ENCODE measurements around the gene KDM2A.
"Not testable (repeated sequence)": the region's sequence is repeated elsewhere in the genome, so short reads cannot be mapped to it uniquely, and the experiment has no call there.

Gene KDM2A

GRCh38 chr11:67167719-67168118 lies 48.7 kb downstream of the KDM2A start:
- DNase-seq (ENCODE audit: low read depth in 2 of 2), result no peak

- DNase-seq (ENCODE audit: low read depth in 2 of 2), result not testable (repeated sequence)
Observed at GRCh38 chr11:67168911-67169310, 49.8 kb downstream of the KDM2A start.

GRCh38 chr11:67174311-67174710 lies 55.2 kb downstream of the KDM2A start:
- no peak for DNase-seq (ENCODE audit: low read depth in 2 of 2)

DNA sequence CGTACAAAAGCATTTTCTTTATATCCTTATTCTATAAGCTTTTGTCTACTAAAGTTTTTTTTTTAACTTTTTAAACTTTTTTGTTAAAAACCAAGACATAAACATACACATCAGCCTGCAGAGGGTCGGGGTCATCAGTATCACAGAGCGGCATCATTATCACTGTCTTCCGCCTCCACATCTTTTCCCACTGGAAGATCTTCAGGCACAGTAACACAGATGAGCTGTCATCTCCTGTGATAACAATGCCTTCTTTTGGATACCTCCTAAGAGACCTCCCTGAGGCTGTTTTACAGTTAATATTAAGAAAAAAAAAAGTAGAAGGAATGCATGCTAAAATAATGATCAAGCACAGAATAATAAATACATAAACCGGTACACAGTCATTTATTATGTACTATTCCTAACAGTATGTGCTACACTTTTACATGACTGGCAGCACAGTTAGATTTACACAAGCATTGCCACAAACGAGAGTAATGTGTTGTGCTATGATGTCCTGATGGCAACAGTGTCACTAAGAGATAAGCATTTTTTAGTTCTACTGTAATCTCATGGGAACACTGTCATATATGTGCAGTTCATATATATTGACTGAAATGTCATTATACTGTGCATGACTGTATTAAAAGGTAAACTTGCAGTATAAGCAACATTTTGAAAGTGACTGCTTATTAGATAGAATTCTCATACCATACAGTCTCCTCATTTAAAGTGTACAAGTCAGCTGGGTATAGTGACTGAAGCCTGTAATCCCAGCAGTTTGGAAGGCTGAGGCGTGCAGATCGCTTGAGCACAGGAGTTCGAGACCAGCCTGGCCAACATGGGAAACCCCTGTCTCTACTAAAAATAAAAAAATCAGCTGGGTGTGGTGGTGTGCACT lies 58.6 kb downstream of the KDM2A start:
- DNase-seq (ENCODE audit: low read depth in 2 of 2), result no peak

DNA sequence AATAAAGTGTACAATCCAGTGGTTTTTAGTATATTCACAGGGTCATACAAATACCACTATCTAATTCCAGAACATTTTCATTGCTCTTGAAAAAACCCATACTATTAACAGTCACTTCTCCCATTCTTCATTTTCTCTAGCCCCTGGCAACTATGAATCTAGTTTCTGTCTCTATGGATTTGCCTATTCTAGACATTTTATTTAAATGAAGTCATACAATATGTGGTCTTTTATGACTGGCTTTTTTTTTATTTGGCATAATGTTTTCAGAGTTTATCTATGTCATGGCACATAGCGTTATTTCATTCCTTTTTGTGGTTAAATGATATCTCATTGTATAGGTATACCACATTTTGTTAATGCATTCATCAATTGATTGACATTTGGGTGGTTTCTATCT lies 59.4 kb downstream of the KDM2A start:
- DNase-seq (ENCODE audit: low read depth in 2 of 2), result no peak

DNA sequence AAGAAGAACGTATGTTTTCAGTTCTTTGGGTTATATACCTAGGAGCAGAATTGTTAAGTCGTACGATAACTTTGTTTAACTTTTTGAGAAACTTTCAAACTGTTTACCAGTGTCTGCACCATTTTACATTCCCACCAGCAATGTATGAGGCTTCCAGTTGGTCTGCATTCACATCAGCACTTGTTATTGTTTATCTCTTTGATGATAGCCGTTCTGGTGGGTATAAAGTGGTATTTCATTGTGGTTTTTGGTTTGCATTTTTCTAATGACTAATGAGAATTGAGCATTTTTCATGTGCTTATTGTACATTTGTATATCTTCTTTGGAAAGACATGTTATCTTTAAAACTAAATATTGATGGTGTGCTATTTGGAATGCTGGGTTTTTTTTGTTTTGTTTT lies 59.8 kb downstream of the KDM2A start:
- no peak for DNase-seq (ENCODE audit: low read depth in 2 of 2)

DNA sequence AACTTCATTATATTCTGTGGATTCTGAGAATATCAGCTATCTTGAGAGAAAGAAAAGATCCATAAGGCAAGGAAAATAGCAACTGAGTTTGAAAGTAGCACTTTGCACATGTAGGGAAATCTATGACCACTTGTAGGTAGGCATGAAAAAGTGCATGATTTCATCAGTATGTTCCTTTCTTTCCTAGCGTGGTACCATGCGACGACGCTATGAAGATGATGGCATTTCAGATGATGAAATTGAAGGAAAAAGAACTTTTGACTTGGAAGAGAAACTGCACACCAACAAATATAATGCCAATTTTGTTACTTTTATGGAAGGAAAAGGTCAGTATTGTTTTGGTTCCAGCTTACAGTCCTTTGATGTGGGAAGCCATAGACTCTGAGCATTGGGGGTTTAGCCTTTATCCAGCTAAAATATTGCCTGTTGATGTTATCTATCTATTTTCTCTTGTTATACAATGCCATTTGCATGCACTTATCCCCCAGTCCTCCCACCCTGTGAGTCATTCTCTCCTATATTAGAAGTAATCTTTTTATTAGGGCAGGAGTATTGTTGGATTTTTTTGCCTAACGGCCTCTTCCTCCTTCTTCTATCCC lies 60.9 kb downstream of the KDM2A start:
- DNase-seq (ENCODE audit: low read depth in 2 of 2), result no peak

- DNase-seq (ENCODE audit: low read depth in 2 of 2), result no peak
Observed at GRCh38 chr11:67194096-67194495, 75.0 kb downstream of the KDM2A start.

DNA sequence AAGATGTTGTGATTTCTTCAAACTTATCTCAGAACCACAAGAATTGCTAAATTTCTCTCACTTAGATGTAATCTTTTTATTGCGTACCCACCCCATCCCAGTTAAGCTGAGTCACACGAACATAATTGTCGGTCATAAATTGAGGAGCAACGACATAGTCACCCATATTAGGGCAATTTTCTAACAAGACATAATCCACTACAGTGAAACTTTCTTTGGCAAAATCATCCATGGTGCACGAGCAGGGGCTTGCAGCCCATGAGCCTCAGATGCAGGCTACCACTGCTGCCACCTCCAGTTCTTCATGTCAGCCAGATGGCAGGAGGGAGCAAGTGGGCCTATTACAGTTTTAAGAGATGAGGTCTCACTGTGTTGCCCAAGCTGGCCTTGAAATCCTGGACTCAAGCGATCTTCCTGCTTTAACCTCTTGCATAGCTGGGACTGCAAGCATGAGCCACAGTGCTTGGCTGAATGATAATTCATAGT lies 77.0 kb downstream of the KDM2A start:
- no peak for DNase-seq (ENCODE audit: low read depth in 2 of 2)

GRCh38 chr11:67197606-67198005 lies 78.5 kb downstream of the KDM2A start:
- no peak for DNase-seq (ENCODE audit: low read depth in 2 of 2)

DNA sequence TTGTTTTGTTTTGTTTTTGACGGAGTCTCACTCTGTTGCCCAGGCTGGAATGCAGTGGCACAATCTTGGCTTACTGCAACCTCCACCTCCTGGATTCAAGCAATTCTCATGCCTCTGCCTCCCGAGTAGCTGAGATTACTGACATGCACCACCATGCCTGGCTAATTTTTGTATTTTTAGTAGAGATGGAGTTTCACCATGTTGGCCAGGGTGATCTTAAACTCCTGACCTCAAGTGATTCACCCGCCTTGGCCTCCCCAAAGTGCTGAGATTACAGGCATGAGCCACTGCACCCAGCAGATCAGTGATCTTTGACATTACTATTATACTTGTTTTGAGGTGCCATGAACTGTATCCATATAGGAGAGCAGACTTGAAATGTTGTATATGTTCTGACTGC lies 79.7 kb downstream of the KDM2A start:
- DNase-seq (ENCODE audit: low read depth in 2 of 2), result not testable (repeated sequence)

DNA sequence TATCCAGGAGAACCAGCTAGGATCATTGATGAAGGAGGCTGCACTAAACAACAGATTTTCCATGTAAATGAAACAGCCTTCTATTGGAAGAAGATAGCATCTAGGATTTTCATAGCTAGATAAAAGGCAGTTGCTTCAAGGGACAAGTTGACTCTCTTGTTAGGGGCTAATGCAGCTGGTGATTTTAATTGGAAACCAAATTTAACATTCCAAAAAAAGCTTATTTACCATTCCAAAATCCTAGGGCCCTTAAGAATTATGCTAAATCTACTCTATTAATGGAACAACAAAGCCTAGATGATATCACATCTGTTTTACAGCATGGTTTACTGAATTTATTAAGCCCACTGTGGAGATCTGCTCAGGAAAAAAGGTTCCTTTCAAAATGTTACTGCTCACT lies 80.7 kb downstream of the KDM2A start:
- DNase-seq (ENCODE audit: low read depth in 2 of 2), result no peak

DNA sequence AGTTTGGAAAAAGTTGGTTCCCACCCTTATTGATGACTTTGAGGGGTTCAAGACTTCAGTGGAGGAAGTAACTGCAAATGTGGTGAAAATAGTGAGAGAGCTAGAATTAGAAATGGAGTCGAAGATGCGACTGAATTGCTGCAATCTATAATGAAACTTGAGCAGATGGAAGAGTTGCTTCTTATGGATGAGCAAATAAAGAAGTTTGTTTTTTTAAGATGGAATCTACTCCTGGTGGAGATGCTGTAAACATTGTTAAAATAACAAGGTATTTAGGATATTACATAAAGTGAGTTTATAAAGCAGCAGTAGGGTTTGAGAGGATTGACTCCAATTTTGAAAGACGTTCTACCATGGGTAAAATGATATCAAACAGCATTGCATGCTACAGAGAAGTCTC lies 83.0 kb downstream of the KDM2A start:
- no peak for DNase-seq (ENCODE audit: low read depth in 2 of 2)

- no peak for DNase-seq (ENCODE audit: low read depth in 2 of 2)
Observed at GRCh38 chr11:67204822-67205221, 85.8 kb downstream of the KDM2A start.

- DNase-seq (ENCODE audit: low read depth in 2 of 2), result not testable (repeated sequence)
Observed at GRCh38 chr11:67209222-67209621, 90.2 kb downstream of the KDM2A start.

DNA sequence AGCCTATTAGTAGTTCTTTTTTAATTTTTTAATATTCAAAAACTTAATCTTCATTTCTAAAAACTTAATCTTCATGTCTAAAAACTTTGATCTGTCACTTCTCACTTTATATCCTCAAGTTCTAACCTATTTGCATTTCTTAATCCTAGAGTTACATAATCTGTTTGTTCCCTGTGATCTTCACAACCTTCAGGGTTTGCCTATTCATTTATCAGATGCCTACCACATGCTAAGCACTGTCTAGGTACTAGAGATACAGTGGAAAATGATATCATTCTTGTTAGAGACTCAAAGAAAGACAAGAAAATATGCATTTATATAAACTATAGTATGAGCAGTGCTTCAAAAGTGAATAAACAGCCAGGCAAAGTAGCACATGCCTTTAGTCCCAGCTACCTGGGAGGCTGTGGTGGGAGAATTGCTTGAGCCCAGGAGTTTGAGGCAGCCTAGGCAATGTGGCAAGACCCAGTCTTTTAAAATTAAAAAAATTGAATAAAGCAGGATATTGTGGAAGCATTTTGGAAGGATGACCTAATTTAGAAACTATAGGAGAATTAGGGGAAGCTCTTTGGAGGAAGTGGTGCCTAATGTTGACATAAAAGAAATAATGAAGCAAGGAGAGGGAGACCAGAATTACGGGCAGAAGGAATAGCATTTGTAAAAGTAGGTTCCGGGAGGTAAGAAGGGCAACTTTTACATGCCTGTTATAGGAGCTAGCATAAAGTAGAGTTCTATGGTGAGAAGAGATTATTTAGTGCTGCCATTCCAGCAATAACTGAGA lies 92.8 kb downstream of the KDM2A start:
- no peak for DNase-seq (ENCODE audit: low read depth in 2 of 2)

DNA sequence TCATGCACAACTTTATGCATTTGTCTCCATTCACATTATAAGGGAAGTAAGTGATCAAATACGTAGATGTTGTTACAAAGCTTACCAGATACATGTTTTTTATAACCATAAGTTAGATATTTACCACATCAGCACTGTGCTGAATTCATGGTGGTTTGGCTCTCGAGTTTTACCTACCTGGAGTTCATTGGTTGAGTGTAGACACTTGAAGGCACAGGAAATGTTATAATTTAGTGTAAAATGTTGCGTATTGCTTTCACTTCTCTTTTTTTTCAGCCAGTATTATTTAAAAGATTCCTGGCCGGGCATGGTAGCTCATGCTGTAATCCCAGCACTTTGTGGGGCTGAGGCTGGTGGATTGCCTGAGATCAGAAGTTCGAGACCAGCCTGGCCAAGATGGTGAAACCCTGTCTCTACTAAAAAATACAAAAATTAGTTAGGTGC lies 94.1 kb downstream of the KDM2A start:
- no peak for DNase-seq (ENCODE audit: low read depth in 2 of 2)

GRCh38 chr11:67227726-67228125 lies 108.7 kb downstream of the KDM2A start:
- DNase-seq (ENCODE audit: low read depth in 2 of 2), result no peak

GRCh38 chr11:67230406-67230805 lies 111.3 kb downstream of the KDM2A start:
- DNase-seq (ENCODE audit: low read depth in 2 of 2), result no peak

- DNase-seq (ENCODE audit: low read depth in 2 of 2), result no peak
Observed at GRCh38 chr11:67230886-67231285, 111.8 kb downstream of the KDM2A start.

DNA sequence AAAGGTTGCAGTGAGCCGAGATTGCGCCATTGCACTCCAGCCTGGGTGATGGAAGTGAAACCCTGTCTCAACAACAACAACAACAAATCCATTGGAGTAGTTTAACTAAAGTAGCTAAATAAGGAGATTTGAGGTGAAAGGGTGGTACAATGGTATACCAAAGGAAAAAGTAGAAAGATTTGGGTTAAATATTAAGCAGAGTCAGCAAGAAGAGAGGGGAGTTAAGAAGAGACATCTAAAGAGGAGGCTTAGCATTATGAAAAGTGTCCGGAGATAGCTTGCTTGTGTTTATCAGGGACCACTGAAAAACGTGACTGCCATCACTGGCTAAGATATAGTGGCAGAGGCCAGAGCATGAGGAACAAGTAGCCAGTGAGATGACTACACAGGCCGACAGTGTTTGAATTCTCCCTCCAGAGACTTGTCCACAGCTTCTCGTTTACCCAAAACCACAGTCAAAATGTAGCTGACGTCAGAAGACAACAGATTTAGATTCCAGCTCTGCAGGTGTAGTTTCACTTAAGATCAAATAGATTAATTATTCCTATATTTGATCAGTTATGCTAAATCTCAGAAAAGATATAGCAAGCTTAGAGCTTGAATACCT lies 114.6 kb downstream of the KDM2A start:
- DNase-seq (ENCODE audit: low read depth in 2 of 2), result no peak

DNA sequence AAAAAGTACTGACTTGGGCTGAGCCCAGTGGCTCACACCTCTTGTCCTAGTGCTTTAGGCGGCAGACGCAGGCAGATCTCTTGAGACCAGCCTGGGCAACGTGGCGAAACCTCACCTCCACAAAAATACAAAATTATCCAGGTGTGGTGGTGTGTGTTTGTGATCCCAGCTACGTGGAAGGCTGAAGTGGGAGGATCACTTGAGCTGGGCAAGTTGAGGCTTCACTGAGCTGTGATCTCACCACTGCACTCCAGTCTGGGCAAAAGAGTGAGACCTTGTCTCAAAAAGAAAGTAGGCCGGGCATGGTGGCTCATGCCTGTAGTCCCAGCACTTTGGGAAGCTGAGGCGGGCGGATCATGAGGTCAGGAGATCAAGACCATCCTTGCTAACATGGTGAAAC lies 115.5 kb downstream of the KDM2A start:
- DNase-seq (ENCODE audit: low read depth in 2 of 2), result not testable (repeated sequence)
